Measurements from ENCODE around the gene LRWD1.
"Not testable (repeated sequence)": the region's sequence is repeated elsewhere in the genome, so short reads cannot be mapped to it uniquely, and the experiment has no call there.

DNA sequence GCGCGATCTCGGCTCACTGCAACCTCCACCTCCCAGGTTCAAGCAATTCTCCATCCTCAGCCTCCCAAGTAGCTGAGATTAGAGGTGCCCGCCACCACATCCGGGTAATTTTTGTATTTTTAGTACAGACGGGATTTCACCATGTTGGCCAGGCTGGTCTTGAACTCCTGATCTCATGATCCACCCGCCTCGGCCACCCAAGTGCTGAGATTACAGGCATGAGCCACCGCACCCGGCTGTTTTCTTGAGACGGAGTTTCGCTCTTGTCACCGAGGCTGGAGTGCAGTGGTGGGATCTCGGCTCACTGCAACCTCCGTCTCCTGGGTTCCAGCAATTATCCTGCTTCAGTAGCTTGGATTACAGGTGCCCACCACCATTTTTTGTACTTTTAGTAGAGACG is 33.5 kb downstream of the LRWD1 start:
- TF ChIP-seq, protein P1, sequence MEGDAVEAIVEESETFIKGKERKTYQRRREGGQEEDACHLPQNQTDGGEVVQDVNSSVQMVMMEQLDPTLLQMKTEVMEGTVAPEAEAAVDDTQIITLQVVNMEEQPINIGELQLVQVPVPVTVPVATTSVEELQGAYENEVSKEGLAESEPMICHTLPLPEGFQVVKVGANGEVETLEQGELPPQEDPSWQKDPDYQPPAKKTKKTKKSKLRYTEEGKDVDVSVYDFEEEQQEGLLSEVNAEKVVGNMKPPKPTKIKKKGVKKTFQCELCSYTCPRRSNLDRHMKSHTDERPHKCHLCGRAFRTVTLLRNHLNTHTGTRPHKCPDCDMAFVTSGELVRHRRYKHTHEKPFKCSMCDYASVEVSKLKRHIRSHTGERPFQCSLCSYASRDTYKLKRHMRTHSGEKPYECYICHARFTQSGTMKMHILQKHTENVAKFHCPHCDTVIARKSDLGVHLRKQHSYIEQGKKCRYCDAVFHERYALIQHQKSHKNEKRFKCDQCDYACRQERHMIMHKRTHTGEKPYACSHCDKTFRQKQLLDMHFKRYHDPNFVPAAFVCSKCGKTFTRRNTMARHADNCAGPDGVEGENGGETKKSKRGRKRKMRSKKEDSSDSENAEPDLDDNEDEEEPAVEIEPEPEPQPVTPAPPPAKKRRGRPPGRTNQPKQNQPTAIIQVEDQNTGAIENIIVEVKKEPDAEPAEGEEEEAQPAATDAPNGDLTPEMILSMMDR (IDR thresholded peaks at IDR 0.05), result not testable (repeated sequence)
- not testable (repeated sequence) for TF ChIP-seq POLR2A (IDR thresholded peaks at IDR 0.05)
